NT2/D1 (cell line): Measurements from ENCODE around the gene TENM4.

Experiments
- DNase-seq: peaks from one replicate; pipeline ENCODE4 v3.0.0-alpha.2; 2011; ENCODE audit warnings: low read depth, low spot score
- H3K27me3 ChIP-seq: 2 replicates; pipeline ENCODE4 v1.6.0; 2011; ENCODE audit warnings: mild to moderate bottlenecking; ENCODE audit not compliant: insufficient read length, insufficient read depth
- H3K36me3 ChIP-seq: 2 replicates; pipeline ENCODE4 v1.6.1; 2011; ENCODE audit warnings: mild to moderate bottlenecking, low read length, mixed read lengths; ENCODE audit not compliant: insufficient read depth, insufficient read length
- H3K4me1 ChIP-seq: 2 replicates; pipeline ENCODE4 v1.5.1; 2011; ENCODE audit not compliant: insufficient read depth, insufficient read length
- H3K4me3 ChIP-seq: 2 replicates; pipeline ENCODE4 v1.5.1; 2011; ENCODE audit warnings: low read depth; ENCODE audit not compliant: insufficient read length
- H3K9ac ChIP-seq: 2 replicates; pipeline ENCODE4 v1.6.0; 2011; ENCODE audit warnings: low read depth; ENCODE audit not compliant: insufficient read length
- H3K9me3 ChIP-seq: 2 replicates; pipeline ENCODE4 v1.5.1; 2011; ENCODE audit warnings: mild to moderate bottlenecking, low read length; ENCODE audit not compliant: insufficient read depth
- SUZ12 ChIP-seq: IDR thresholded peaks from 2 replicates; pipeline ENCODE4 v1.6.1; 2011; ENCODE audit not compliant: insufficient read length, insufficient read depth; ENCODE audit errors: extremely low read depth
- YY1 ChIP-seq: IDR thresholded peaks from 2 replicates; pipeline ENCODE4 v1.6.1; 2011; ENCODE audit not compliant: insufficient read length, insufficient read depth
- ZNF274 ChIP-seq: IDR thresholded peaks from 2 replicates; pipeline ENCODE4 v1.6.1; 2011; ENCODE audit warnings: mild to moderate bottlenecking, low read depth, low read length

The TENM4 gene

GRCh38 chr11:78856211-78856610, 584.6 kb downstream of the TENM4 start:
- TF ChIP-seq YY1 (no peak), SUZ12 (no peak), ZNF274 (no peak)
- no peak overlapping the region for H3K9ac ChIP-seq
- H3K4me3 ChIP-seq = no peak overlapping the region
- H3K27me3 ChIP-seq = no peaks in the 10 kb centered on the region
- DNase-seq = no peak
- H3K9me3 ChIP-seq = no peaks in the 10 kb centered on the region
- H3K4me1 ChIP-seq = no peaks in the 10 kb centered on the region
- no peaks in the 10 kb centered on the region for H3K36me3 ChIP-seq

GRCh38 chr11:78855116-78855515, 585.7 kb downstream of the TENM4 start:
- no peak for TF ChIP-seq ZNF274
- no peak for TF ChIP-seq YY1
- TF ChIP-seq SUZ12 = no peak
- H3K9ac ChIP-seq = no peak overlapping the region
- H3K4me1 ChIP-seq = no peaks in the 10 kb centered on the region
- no peaks in the 10 kb centered on the region for H3K36me3 ChIP-seq
- no peak overlapping the region for H3K4me3 ChIP-seq
- no peaks in the 10 kb centered on the region for H3K27me3 ChIP-seq
- no peak for DNase-seq
- no peaks in the 10 kb centered on the region for H3K9me3 ChIP-seq

- TF ChIP-seq YY1 = no peak
- TF ChIP-seq SUZ12 = no peak
- TF ChIP-seq ZNF274 = no peak
- Histone ChIP-seq H3K4me1 (no peaks in the 10 kb centered on the region), H3K27me3 (no peaks in the 10 kb centered on the region), H3K4me3 (no peak overlapping the region), H3K9me3 (no peaks in the 10 kb centered on the region), H3K36me3 (no peaks in the 10 kb centered on the region), H3K9ac (no peak overlapping the region)
- no peak for DNase-seq
Observed at GRCh38 chr11:78853521-78853920, 587.3 kb downstream of the TENM4 start.

GRCh38 chr11:78851878-78852586, 588.8 kb downstream of the TENM4 start:
- TF ChIP-seq ZNF274 (no peak), YY1 (no peak), SUZ12 (no peak)
- H3K4me1 ChIP-seq = no peaks in the 10 kb centered on the region
- no peak for DNase-seq
- H3K4me3 ChIP-seq = no peak overlapping the region
- no peaks in the 10 kb centered on the region for H3K9me3 ChIP-seq
- no peaks in the 10 kb centered on the region for H3K27me3 ChIP-seq
- H3K36me3 ChIP-seq = no peaks in the 10 kb centered on the region
- no peak overlapping the region for H3K9ac ChIP-seq

- no peak overlapping the region for H3K9ac ChIP-seq
- no peaks in the 10 kb centered on the region for H3K4me1 ChIP-seq
- DNase-seq = no peak
- H3K4me3 ChIP-seq = no peak overlapping the region
- H3K9me3 ChIP-seq = no peaks in the 10 kb centered on the region
- no peaks in the 10 kb centered on the region for H3K27me3 ChIP-seq
- TF ChIP-seq SUZ12 (no peak), YY1 (no peak), ZNF274 (no peak)
- H3K36me3 ChIP-seq = no peaks in the 10 kb centered on the region
Observed at GRCh38 chr11:78850078-78850477, 590.8 kb downstream of the TENM4 start.

- Histone ChIP-seq H3K4me3 (no peak overlapping the region), H3K9me3 (no peaks in the 10 kb centered on the region), H3K27me3 (no peaks in the 10 kb centered on the region), H3K36me3 (no peaks in the 10 kb centered on the region), H3K9ac (no peak overlapping the region), H3K4me1 (no peaks in the 10 kb centered on the region)
- no peak for DNase-seq
- TF ChIP-seq ZNF274 = no peak
- no peak for TF ChIP-seq YY1
- no peak for TF ChIP-seq SUZ12
Observed at GRCh38 chr11:78846269-78846668, 594.6 kb downstream of the TENM4 start.

- Histone ChIP-seq H3K9ac (no peak overlapping the region), H3K27me3 (no peaks in the 10 kb centered on the region), H3K36me3 (no peaks in the 10 kb centered on the region), H3K4me1 (no peaks in the 10 kb centered on the region), H3K9me3 (no peaks in the 10 kb centered on the region), H3K4me3 (no peak overlapping the region)
- no peak for DNase-seq
- TF ChIP-seq YY1 (no peak), ZNF274 (no peak), SUZ12 (no peak)
Observed at GRCh38 chr11:78845496-78845895, 595.3 kb downstream of the TENM4 start.
